Nephron (organoid): ENCODE results near the gene DAG1.
"Not testable (repeated sequence)": the region's sequence is repeated elsewhere in the genome, so short reads cannot be mapped to it uniquely, and the experiment has no call there.

ENCODE experiments used
- H3K27ac Mint-ChIP-seq, 3 experiments: 2 replicates each; pipeline ENCODE4 v1.8.0; 2020; ENCODE audit warnings: mixed read lengths in 3 of 3, mild to moderate bottlenecking in 2 of 3, moderate library complexity in 1 of 3
- H3K27me3 Mint-ChIP-seq: 2 replicates; pipeline ENCODE4 v1.8.0; 2021; ENCODE audit warnings: low read depth, mild to moderate bottlenecking, moderate library complexity, mixed read lengths
- H3K36me3 Mint-ChIP-seq: 2 replicates; pipeline ENCODE4 v1.8.0; 2020; ENCODE audit warnings: low read depth, mixed read lengths
- H3K4me1 Mint-ChIP-seq: 2 replicates; pipeline ENCODE4 v1.8.0; 2020; ENCODE audit warnings: mixed read lengths
- H3K4me3 Mint-ChIP-seq, 3 experiments: 2 replicates each; pipeline ENCODE4 v1.8.0; 2020; ENCODE audit warnings: mild to moderate bottlenecking in 3 of 3, mixed read lengths in 3 of 3, moderate library complexity in 2 of 3
- H3K9me3 Mint-ChIP-seq: 2 replicates; pipeline ENCODE4 v1.8.0; 2020; ENCODE audit warnings: mixed read lengths
- TF ChIP-seq, protein P1 (sequence below), 3 experiments: fragments of 200-600 bp; sonication (generic); IDR thresholded peaks; one replicate each; pipeline ENCODE4 v1.5.0; 2021; ENCODE audit warnings: antibody characterized with exemption in 3 of 3; ENCODE audit not compliant: unreplicated experiment in 3 of 3

DAG1 gene

DNA sequence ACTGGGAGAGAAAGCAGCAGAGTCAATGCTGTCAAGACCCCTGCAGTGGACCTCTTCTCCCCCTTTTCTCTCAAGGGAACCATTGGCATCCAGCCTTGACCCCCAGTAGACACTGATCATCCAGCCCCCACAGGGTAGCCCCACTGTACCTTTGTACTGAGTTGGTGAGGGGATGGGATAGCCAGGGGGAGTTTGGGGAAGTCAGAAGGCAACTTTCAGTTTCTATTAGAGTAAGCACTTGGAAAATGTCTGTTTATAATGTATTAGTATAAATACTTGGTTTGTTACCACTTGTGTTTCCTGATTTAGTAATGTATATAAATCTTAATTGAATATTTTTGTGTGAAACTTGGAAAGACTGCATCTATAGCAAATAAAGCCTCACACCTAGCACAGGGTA, 25.0 kb downstream of the DAG1 start:
- no peaks in the 10 kb centered on the region for H3K36me3 Mint-ChIP-seq
- H3K9me3 Mint-ChIP-seq: no peaks in the 10 kb centered on the region
- TF ChIP-seq, protein P1, sequence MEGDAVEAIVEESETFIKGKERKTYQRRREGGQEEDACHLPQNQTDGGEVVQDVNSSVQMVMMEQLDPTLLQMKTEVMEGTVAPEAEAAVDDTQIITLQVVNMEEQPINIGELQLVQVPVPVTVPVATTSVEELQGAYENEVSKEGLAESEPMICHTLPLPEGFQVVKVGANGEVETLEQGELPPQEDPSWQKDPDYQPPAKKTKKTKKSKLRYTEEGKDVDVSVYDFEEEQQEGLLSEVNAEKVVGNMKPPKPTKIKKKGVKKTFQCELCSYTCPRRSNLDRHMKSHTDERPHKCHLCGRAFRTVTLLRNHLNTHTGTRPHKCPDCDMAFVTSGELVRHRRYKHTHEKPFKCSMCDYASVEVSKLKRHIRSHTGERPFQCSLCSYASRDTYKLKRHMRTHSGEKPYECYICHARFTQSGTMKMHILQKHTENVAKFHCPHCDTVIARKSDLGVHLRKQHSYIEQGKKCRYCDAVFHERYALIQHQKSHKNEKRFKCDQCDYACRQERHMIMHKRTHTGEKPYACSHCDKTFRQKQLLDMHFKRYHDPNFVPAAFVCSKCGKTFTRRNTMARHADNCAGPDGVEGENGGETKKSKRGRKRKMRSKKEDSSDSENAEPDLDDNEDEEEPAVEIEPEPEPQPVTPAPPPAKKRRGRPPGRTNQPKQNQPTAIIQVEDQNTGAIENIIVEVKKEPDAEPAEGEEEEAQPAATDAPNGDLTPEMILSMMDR (IDR thresholded peaks at IDR 0.05; ENCODE audit: unreplicated experiment in 3 of 3): no peak
- peaks cover 20% of the 10 kb centered on the region for H3K4me1 Mint-ChIP-seq
- peak overlapping the region in 2 of 3 experiments; percentile 60 to 69 for H3K27ac Mint-ChIP-seq
- no peak overlapping the region for H3K4me3 Mint-ChIP-seq
- no peaks in the 10 kb centered on the region for H3K27me3 Mint-ChIP-seq

DNA sequence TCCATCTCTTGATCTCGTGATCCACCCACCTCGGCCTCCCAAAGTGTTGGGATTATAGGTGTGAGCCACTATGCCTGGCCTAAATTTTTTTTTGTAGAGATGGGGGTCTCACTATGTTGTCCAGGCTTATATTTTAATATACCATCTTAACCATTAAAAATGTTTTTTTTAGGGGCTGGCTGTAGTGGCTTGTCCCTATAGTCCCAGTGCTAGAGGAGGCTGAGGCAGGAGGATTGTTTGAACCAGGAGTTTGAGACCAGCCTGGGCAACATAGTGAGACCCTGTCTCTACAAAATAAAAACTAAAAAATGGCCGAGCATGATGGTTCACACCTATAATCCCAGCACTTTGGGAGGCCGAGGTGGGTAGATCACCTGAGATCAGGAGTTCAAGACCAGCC, 26.8 kb downstream of the DAG1 start:
- peaks cover 33% of the 10 kb centered on the region for H3K4me1 Mint-ChIP-seq
- not testable (repeated sequence) for H3K27me3 Mint-ChIP-seq, H3K4me3 Mint-ChIP-seq, H3K36me3 Mint-ChIP-seq, H3K27ac Mint-ChIP-seq, H3K9me3 Mint-ChIP-seq

DNA sequence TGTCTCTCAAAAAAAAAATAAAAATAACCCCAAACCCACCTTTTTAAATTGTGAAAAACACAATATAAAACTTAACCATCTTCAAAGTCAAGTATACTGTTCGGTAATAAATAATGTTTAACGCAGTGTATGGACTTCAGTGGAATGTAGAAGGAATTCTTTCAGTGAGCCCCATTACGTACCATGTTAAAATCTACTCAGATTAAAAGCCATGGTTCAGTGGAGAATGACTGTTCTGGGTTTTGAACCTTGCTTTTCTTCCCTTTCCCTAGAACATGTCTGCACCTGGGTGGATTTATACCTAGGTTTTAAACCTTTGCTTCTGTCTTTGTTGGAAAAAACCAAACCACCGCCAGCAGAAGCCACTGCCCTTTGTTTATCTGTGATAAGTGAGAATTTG, 27.5 kb downstream of the DAG1 start:
- TF ChIP-seq, protein P1 (IDR thresholded peaks at IDR 0.05; ENCODE audit: unreplicated experiment in 3 of 3): no peak
- Mint-ChIP-seq H3K36me3 (peaks cover 9% of the 10 kb centered on the region), H3K27ac (peak overlapping the region; percentile 93 to 95 (median 94)), H3K4me3 (no peak overlapping the region), H3K4me1 (peaks cover 33% of the 10 kb centered on the region), H3K27me3 (no peaks in the 10 kb centered on the region), H3K9me3 (no peaks in the 10 kb centered on the region)

DNA sequence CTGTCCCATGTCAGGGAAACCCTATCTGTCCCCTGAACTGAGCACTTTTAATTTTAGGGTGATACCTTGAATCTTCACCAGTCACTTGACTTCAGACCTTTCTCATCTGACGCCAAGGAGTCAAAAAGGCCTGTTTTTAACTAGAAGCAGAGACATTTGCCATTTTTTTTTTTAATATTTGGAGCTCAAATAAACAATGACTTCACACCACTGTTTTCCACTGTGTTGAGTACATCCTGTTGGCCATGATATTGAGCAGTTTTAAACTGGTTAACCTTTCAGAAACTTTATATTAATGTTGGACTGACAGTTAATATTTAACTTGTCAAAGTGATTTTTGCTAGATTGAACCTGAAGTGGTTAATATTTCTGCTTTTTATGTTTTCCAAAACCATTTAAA, 28.2 kb downstream of the DAG1 start:
- TF ChIP-seq, protein P1 (IDR thresholded peaks at IDR 0.05; ENCODE audit: unreplicated experiment in 3 of 3): no peak

DNA sequence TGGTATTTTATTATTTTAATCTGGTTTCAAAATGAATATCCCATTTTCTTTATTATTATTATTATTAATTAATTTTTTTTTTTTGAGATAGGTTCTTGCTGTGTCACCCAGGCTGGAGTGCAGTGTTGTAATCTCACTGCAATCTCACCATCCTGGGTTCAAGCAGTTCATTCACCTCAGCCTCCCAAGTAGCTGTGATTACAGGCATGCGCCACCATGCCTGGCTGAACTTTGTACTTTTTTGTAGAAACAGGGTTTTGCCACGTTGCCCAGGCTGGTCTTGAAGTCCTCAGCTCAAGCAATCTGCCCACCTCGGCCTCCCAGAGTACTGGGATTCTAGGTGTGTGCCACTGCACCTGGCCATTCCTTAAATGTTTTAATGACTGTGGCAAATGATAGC, 28.6 kb downstream of the DAG1 start:
- Mint-ChIP-seq H3K27ac (peak overlapping the region; percentile 50 to 76 (median 67)), H3K9me3 (no peaks in the 10 kb centered on the region), H3K27me3 (no peaks in the 10 kb centered on the region), H3K36me3 (peaks cover 14% of the 10 kb centered on the region), H3K4me1 (peaks cover 26% of the 10 kb centered on the region), H3K4me3 (no peak overlapping the region)
- TF ChIP-seq, protein P1 (IDR thresholded peaks at IDR 0.05; ENCODE audit: unreplicated experiment in 3 of 3): no peak

More for the DNA sequence above, 28.2 kb downstream of the DAG1 start:
- Mint-ChIP-seq H3K4me3 (peak overlapping the region in 1 of 3 experiments; percentile 11), H3K27ac (peak overlapping the region; percentile 93 to 95 (median 94)), H3K27me3 (no peaks in the 10 kb centered on the region), H3K36me3 (peaks cover 12% of the 10 kb centered on the region), H3K9me3 (no peaks in the 10 kb centered on the region), H3K4me1 (peaks cover 30% of the 10 kb centered on the region)

DNA sequence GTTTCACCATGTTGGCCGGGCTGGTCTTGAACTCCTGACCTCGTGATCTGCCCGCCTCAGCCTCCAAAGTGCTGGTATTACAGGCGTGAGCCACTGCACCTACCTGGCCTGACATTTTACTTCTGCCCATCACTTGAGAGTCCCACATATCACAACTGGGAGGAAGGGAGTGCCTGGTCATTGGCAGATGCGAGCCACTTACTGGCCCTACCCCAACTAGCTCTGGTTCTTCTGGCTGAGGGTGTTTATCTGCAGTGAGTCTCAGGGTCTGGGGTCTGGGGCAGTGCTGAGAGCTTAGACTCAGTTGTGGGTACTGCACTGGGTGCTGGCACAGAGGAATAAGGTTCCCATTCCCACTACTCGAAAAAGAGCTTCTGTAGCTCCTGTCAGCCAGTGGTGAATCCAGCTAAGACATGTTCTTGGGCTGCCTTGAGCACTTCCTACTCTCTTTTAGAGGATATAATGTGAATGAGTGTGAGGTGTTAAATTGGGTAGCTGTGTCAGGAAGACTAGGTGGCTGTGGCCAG, 30.2 kb downstream of the DAG1 start:
- no peaks in the 10 kb centered on the region for H3K9me3 Mint-ChIP-seq
- TF ChIP-seq, protein P1 (IDR thresholded peaks at IDR 0.05; ENCODE audit: unreplicated experiment in 3 of 3): no peak
- no peaks in the 10 kb centered on the region for H3K27me3 Mint-ChIP-seq
- H3K4me3 Mint-ChIP-seq: no peak overlapping the region
- peaks cover 14% of the 10 kb centered on the region for H3K36me3 Mint-ChIP-seq
- H3K4me1 Mint-ChIP-seq: peaks cover 27% of the 10 kb centered on the region
- H3K27ac Mint-ChIP-seq: peak overlapping the region; percentile 81 to 94 (median 84)
